ENCODE measurements around the gene CLDN19. TPM values are rescaled to one million over a fixed set of nuclear protein-coding genes. Genes with fewer than 3 reads are reported as not detected.

CLDN19 gene
- total and polyA plus RNA-seq, 2 donors from 2014 or later = 23.2 to 42.5 TPM

GRCh38 chr1:42768172-42768571 lies 28.1 kb upstream of the CLDN19 start:
- H3K4me3 ChIP-seq (ENCODE audit: low read length in 3 of 3) = peak overlapping the region; percentile 82 to 89 (median 89)

GRCh38 chr1:42767510-42768000 lies 27.5 kb upstream of the CLDN19 start:
- intact Hi-C loops (cut with DNase I) = no loop called here
- DNase-seq (no peak), FAIRE-seq (no peak)
- Histone ChIP-seq H3K9me3 (ENCODE audit: control insufficient read depth in 2 of 3, insufficient read depth in 1 of 3, low read length in 3 of 3) (no peaks in the 10 kb centered on the region), H3K27me3 (ENCODE audit: control insufficient read depth, insufficient read depth, low read length) (no peaks in the 10 kb centered on the region), H3K9ac (ENCODE audit: low read length in 3 of 3) (peak overlapping the region; percentile 74 to 87 (median 81)), H3K27ac (ENCODE audit: low read depth in 2 of 2, low read length in 2 of 2) (peak overlapping the region; percentile 73 to 74), H3K4me3 (ENCODE audit: low read length in 3 of 3) (peak overlapping the region; percentile 82 to 89 (median 89)), H3K4me1 (ENCODE audit: control insufficient read depth in 2 of 3, insufficient read depth in 2 of 3, low read depth in 1 of 3, low read length in 3 of 3) (peaks cover 0 to 8% (median 0%) of the 10 kb centered on the region in 3 donors), H3K36me3 (ENCODE audit: control insufficient read depth in 2 of 3, insufficient read depth in 3 of 3, low read length in 3 of 3) (no peaks in the 10 kb centered on the region)
- no peak for TF ChIP-seq CTCF (IDR thresholded peaks at IDR 0.05; ENCODE audit: borderline replicate concordance, extremely low read depth, insufficient read depth)

More at GRCh38 chr1:42768172-42768571, 28.1 kb upstream of the CLDN19 start:
- Histone ChIP-seq H3K27me3 (ENCODE audit: control insufficient read depth, insufficient read depth, low read length) (no peaks in the 10 kb centered on the region), H3K27ac (ENCODE audit: low read depth in 2 of 2, low read length in 2 of 2) (no peak overlapping the region), H3K9me3 (ENCODE audit: control insufficient read depth in 2 of 3, insufficient read depth in 1 of 3, low read length in 3 of 3) (no peaks in the 10 kb centered on the region), H3K4me1 (ENCODE audit: control insufficient read depth in 2 of 3, insufficient read depth in 2 of 3, low read depth in 1 of 3, low read length in 3 of 3) (peaks cover 0 to 8% (median 0%) of the 10 kb centered on the region in 3 donors), H3K36me3 (ENCODE audit: control insufficient read depth in 2 of 3, insufficient read depth in 3 of 3, low read length in 3 of 3) (no peaks in the 10 kb centered on the region), H3K9ac (ENCODE audit: low read length in 3 of 3) (peak overlapping the region in 2 of 3 donors; percentile 81 to 87)
- no peak for FAIRE-seq
- intact Hi-C loops (cut with DNase I) = no loop called here
- DNase-seq = no peak
- TF ChIP-seq CTCF (IDR thresholded peaks at IDR 0.05; ENCODE audit: borderline replicate concordance, extremely low read depth, insufficient read depth) = no peak

GRCh38 chr1:42766741-42767509 lies 26.9 kb upstream of the CLDN19 start, which contains the start of the genes C1orf50 and P3H1:
C1orf50 (plus strand) TSS chr1:42767249; CDS start chr1:42767312, 63 bp downstream.
P3H1 (minus strand) TSS chr1:42767028; CDS start chr1:42766971, 57 bp downstream.
- intact Hi-C loops (cut with DNase I) = no loop called here

More at GRCh38 chr1:42766741-42767509, 26.9 kb upstream of the CLDN19 start, which contains the start of the genes C1orf50 and P3H1:
- Histone ChIP-seq H3K9ac (ENCODE audit: low read length in 3 of 3) (peak within 1 kb of the TSS; percentile 81 to 93 (median 85)), H3K36me3 (ENCODE audit: control insufficient read depth in 2 of 3, insufficient read depth in 3 of 3, low read length in 3 of 3) (no peaks in the 10 kb centered on the region), H3K27me3 (ENCODE audit: control insufficient read depth, insufficient read depth, low read length) (no peaks in the 10 kb centered on the region), H3K27ac (ENCODE audit: low read depth in 2 of 2, low read length in 2 of 2) (peak within 1 kb of the TSS; percentile 84 to 85), H3K9me3 (ENCODE audit: control insufficient read depth in 2 of 3, insufficient read depth in 1 of 3, low read length in 3 of 3) (no peaks in the 10 kb centered on the region), H3K4me3 (ENCODE audit: low read length in 3 of 3) (peak within 1 kb of the TSS; percentile 82 to 89 (median 89)), H3K4me1 (ENCODE audit: control insufficient read depth in 2 of 3, insufficient read depth in 2 of 3, low read depth in 1 of 3, low read length in 3 of 3) (peaks cover 0 to 8% (median 0%) of the 10 kb centered on the region in 3 donors)
- DNase-seq (peak; percentile 100), FAIRE-seq (peak; percentile 93)
- no peak for TF ChIP-seq CTCF (IDR thresholded peaks at IDR 0.05; ENCODE audit: borderline replicate concordance, extremely low read depth, insufficient read depth)
